PC-3 (cell line): ENCODE measurements around the gene ECE1.

ENCODE experiments used
- CTCF ChIP-seq: fragments of 300-600 bp; sonication (generic); conservative IDR thresholded peaks from 2 replicates; pipeline ENCODE4 v1.5.1; 2017; ENCODE audit warnings: antibody characterized with exemption, low read depth, mild to moderate bottlenecking, low read length
- EZH2 ChIP-seq: fragments of 300-600 bp; sonication (generic); IDR thresholded peaks from one replicate; pipeline ENCODE4 v1.6.1; 2017; ENCODE audit warnings: antibody characterized with exemption, mild to moderate bottlenecking, low read length; ENCODE audit not compliant: unreplicated experiment

- TF ChIP-seq CTCF = no peak
- no peak for TF ChIP-seq EZH2
Measured at GRCh38 chr1:21325731-21326387, 35.6 kb upstream of the ECE1 start.
